ENCODE results near the gene DOK6.

GRCh38 chr18:69400976-69401225, 213 bp downstream of the DOK6 start:
- TF ChIP-seq TAF1 (IDR thresholded peaks at IDR 0.05; ENCODE audit: low read depth, low read length) (no peak), POLR2AphosphoS5 (IDR thresholded peaks at IDR 0.05; ENCODE audit: low read depth, low read length) (no peak), POLR2A (IDR thresholded peaks at IDR 0.05; ENCODE audit: low read depth, low read length) (no peak)

All from GM12891 (cell line).